Mammary epithelial cell (primary cell): ENCODE data around the gene SOCS4.

ENCODE experiments used
- CTCF ChIP-seq, 2 donors: IDR thresholded peaks in 1 of 2; conservative IDR thresholded peaks in 1 of 2; 2 replicates each; pipeline ENCODE4 v1.5.1; 2011 to 2012; ENCODE audit warnings: inconsistent platforms in 2 of 2, low read length in 2 of 2, mild to moderate bottlenecking in 2 of 2, control low read depth in 1 of 2, low read depth in 1 of 2; ENCODE audit not compliant: insufficient read depth in 1 of 2; ENCODE audit errors: extremely low read depth in 1 of 2
- EZH2 ChIP-seq: IDR thresholded peaks from 2 replicates; pipeline ENCODE4 v1.6.1; 2012; ENCODE audit warnings: low read length, inconsistent platforms, borderline replicate concordance

GRCh38 chr14:55051423-55052268, 24.6 kb downstream of the SOCS4 start, which contains the start of gene MAPK1IP1L:
- TF ChIP-seq CTCF (conservative IDR thresholded peaks at IDR 0.05 in 1 of 2, IDR thresholded peaks at IDR 0.05 in 1 of 2; ENCODE audit: extremely low read depth in 1 of 2, insufficient read depth in 1 of 2, low read depth in 1 of 2, low read length in 2 of 2): peak; percentile 87 to 96
- TF ChIP-seq EZH2: no peak
